ENCODE results near the gene PLCXD3.

DNA sequence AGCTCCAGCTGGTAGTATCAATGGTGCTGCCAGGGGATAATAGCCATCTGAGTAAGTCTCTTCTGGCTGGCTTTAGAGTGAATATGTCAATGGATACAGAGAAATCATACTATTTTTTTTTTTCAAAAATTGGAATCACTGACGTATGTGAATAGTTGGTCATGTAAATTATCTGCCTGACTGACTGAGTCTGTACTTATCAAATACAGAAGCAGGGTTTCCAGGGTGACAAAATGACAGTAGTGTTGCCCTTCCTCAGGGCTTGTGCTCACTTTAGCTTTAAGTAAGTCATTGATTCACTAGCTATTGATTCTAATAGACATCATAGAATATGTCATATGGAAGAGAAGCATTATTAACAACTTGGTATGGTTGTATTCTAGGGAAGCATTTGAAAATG is 171.1 kb downstream of the PLCXD3 start:
- TF ChIP-seq, protein P1, sequence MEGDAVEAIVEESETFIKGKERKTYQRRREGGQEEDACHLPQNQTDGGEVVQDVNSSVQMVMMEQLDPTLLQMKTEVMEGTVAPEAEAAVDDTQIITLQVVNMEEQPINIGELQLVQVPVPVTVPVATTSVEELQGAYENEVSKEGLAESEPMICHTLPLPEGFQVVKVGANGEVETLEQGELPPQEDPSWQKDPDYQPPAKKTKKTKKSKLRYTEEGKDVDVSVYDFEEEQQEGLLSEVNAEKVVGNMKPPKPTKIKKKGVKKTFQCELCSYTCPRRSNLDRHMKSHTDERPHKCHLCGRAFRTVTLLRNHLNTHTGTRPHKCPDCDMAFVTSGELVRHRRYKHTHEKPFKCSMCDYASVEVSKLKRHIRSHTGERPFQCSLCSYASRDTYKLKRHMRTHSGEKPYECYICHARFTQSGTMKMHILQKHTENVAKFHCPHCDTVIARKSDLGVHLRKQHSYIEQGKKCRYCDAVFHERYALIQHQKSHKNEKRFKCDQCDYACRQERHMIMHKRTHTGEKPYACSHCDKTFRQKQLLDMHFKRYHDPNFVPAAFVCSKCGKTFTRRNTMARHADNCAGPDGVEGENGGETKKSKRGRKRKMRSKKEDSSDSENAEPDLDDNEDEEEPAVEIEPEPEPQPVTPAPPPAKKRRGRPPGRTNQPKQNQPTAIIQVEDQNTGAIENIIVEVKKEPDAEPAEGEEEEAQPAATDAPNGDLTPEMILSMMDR (optimal IDR thresholded peaks at IDR 0.05 in 1 of 3, IDR thresholded peaks at IDR 0.05 in 1 of 3, conservative IDR thresholded peaks at IDR 0.05 in 1 of 3; ENCODE audit: extremely low read depth in 1 of 3, insufficient read depth in 2 of 3, low read length in 3 of 3): no peak
- TF ChIP-seq EZH2 (IDR thresholded peaks at IDR 0.05; ENCODE audit: low read length): no peak
